ENCODE results near the gene ANKRD10.

Gene ANKRD10

GRCh38 chr13:110921209-110921608 lies 6.3 kb upstream of the ANKRD10 start (continued):
- no peak for TF ChIP-seq TSHZ2 (CRISPR knock-in tag; IDR thresholded peaks at IDR 0.05)
- TF ChIP-seq CSDC2 (CRISPR knock-in tag; IDR thresholded peaks at IDR 0.05): no peak

- ATAC-seq: no peak
These were observed 5.2 kb upstream of the ANKRD10 start for GRCh38 chr13:110920038-110920437.

GRCh38 chr13:110916301-110917142 lies 1.7 kb upstream of the ANKRD10 start:
- TF ChIP-seq ZNF8 (CRISPR knock-in tag; IDR thresholded peaks at IDR 0.05) (peak; percentile 87), TOX (CRISPR knock-in tag; IDR thresholded peaks at IDR 0.05; ENCODE audit: borderline replicate concordance) (no peak)
- ATAC-seq: no peak

More at GRCh38 chr13:110920038-110920437, 5.2 kb upstream of the ANKRD10 start:
- TF ChIP-seq ZFP30 (CRISPR knock-in tag; IDR thresholded peaks at IDR 0.05) (no peak), CSDC2 (CRISPR knock-in tag; IDR thresholded peaks at IDR 0.05) (no peak), TCF4 (CRISPR knock-in tag; IDR thresholded peaks at IDR 0.05; ENCODE audit: borderline replicate concordance) (no peak), ARNTL (CRISPR knock-in tag; IDR thresholded peaks at IDR 0.05; ENCODE audit: borderline replicate concordance, low read depth) (no peak), BACH2 (CRISPR knock-in tag; IDR thresholded peaks at IDR 0.05; ENCODE audit: borderline replicate concordance) (no peak), ZNF565 (CRISPR knock-in tag; conservative IDR thresholded peaks at IDR 0.05; ENCODE audit: low read depth) (no peak), ZNF70 (CRISPR knock-in tag; IDR thresholded peaks at IDR 0.05) (no peak)

- ATAC-seq: no peak; the same call in 2 of the 3 replicates
- TF ChIP-seq CREB5 (CRISPR knock-in tag; IDR thresholded peaks at IDR 0.05; ENCODE audit: low read depth): no peak
These were observed 971 bp upstream of the ANKRD10 start for GRCh38 chr13:110915874-110916206.

- TF ChIP-seq ESRRG (CRISPR knock-in tag; IDR thresholded peaks at IDR 0.05): no peak
- 0 out of 2 replicates have a peak, but pooled peaks have one; percentile 20 for TF ChIP-seq POU6F1 (CRISPR knock-in tag; IDR thresholded peaks at IDR 0.05; ENCODE audit: borderline replicate concordance, low read depth)
- ATAC-seq: peak; percentile 49
These were observed 375 bp downstream of the ANKRD10 start for GRCh38 chr13:110914331-110915056.

GRCh38 chr13:110914081-110914330 lies 863 bp downstream of the ANKRD10 start:
- TF ChIP-seq CREB5 (CRISPR knock-in tag; IDR thresholded peaks at IDR 0.05; ENCODE audit: low read depth): no peak
- TF ChIP-seq SNAI2 (CRISPR knock-in tag; IDR thresholded peaks at IDR 0.05): no peak
- TF ChIP-seq ISL1 (CRISPR knock-in tag; IDR thresholded peaks at IDR 0.05): no peak
- no peak for TF ChIP-seq PPARA (CRISPR knock-in tag; IDR thresholded peaks at IDR 0.05; ENCODE audit: borderline replicate concordance)
- TF ChIP-seq ZFP3 (CRISPR knock-in tag; IDR thresholded peaks at IDR 0.05): no peak
- TF ChIP-seq OSR1 (CRISPR knock-in tag; IDR thresholded peaks at IDR 0.05): no peak
- no peak for TF ChIP-seq ZNF8 (CRISPR knock-in tag; IDR thresholded peaks at IDR 0.05)
- ATAC-seq: peak; percentile 1

Data from SK-N-SH treated with all-trans-retinoic acid at 6 μM for 48 hours (cell line).